ENCODE measurements around the gene COA4.

COA4 gene

DNA sequence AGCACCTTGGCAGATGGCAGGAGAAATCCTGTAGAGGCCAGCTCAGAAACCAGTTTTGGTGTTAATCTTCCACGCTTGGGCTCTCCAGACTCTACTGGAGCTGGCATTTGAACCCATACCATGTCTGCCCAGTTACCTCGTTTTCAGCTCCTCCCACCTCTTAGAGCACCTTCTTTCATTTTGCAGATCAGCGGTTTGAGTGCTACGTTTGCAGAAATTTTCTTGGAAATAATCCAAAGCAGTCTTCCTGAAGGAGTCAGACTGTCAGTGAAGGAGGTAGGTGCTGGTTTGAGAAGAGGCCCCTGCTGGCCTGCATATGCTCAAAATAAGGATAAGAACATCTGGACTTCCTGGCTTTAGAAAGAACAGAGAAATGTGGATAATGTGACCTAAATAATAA lies 13.7 kb downstream of the COA4 start:
- no peak for DNase-seq

DNA sequence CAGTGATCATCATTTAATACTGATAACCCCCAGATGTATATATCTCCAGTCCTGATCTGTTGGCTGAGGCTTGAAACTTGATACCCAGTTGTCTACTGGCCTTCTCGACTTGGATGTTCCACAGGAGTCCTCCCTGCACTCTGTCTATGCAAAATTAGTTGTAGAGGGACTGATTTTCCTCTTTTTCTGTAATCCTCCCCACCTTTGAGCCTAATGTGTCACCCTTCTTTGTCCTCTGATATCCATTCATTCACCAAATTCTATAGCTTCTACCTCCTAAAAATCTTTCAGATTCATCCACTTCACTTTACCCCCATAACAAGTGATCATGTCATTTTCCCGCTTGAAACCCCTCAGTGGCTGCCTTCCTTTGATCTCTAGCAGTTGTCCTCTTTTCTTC lies 16.4 kb downstream of the COA4 start:
- DNase-seq, result no peak

DNA sequence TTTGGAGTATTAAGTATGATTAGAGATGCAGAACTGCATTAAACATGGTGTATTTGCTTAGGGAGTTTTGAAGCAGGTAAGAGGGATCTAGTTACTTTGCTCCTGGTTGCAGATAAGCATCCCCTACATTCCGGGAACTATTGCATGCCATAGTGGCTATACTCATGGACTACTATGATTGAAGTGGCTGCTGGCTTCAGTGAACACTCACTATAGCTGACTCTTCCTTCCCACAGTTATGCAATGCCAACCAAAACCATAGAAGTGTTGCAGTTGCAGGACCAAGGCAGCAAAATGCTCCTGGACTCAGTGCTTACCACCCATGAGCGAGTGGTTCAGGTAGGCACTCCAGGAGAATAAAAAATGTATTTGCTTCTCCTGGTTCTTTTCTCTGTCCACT lies 17.0 kb downstream of the COA4 start:
- no peak for DNase-seq

DNA sequence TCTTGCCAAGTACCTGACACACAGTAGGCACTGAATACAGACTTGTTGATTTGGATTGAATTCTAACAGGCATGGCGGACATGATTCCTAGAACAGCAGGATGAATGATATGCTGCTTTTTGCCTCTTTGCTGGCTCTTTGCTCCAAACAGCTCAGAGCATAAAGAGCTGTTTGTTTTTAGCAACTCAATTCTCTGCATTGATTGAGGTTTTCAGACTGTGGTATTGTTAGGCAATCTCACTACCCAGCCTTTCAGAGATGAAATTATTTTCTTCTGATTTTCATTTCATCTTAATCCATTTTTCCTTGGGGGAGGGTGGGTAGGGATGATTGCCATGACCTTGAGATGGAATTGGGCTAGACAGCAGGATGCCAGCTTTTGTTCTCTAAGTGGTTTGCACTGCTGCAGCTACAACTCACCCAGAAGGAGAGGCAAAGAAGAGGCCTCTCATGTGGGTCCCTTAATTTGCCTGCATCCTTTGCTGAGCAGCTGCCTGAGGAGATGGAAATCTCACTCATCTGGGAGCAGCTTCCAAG lies 20.5 kb downstream of the COA4 start:
- no peak for DNase-seq

DNA sequence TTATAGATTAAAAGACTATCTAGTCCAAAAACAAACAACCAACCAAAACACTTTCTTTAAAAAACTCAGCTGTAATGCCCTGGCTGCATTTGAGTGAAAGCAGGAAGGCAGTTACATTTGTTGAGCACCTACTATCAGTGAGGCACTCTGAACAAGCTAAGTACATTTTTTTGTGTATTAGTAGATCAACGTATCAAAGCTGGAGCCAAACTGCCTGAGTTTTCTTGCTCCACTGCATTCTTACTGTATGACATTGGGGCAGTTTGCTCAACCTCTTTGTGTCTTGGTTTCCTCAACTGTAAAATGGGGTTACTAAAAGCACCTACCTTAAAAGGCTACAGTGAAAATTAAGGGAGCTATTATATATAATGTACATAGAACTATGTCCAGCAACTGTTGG lies 22.0 kb downstream of the COA4 start:
- no peak for DNase-seq

DNA sequence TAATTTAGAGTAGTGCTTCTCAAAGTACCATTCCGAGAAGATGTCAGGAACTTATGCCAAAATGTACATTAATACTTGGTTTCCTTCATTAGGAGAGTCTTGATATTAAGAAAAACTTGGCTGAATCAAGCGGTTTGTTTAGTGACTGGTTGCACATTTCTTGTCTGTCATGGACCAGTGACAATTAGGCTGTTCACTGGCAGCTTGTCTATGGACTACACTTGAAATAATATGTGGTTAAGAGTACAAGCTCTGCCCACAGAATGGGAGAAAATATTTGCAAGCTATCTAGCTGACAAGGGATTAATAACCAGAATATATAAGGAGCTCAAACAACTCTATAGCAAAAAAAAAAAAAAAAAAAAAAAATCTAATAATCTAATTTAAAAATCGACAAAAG lies 24.6 kb downstream of the COA4 start:
- DNase-seq, result no peak

DNA sequence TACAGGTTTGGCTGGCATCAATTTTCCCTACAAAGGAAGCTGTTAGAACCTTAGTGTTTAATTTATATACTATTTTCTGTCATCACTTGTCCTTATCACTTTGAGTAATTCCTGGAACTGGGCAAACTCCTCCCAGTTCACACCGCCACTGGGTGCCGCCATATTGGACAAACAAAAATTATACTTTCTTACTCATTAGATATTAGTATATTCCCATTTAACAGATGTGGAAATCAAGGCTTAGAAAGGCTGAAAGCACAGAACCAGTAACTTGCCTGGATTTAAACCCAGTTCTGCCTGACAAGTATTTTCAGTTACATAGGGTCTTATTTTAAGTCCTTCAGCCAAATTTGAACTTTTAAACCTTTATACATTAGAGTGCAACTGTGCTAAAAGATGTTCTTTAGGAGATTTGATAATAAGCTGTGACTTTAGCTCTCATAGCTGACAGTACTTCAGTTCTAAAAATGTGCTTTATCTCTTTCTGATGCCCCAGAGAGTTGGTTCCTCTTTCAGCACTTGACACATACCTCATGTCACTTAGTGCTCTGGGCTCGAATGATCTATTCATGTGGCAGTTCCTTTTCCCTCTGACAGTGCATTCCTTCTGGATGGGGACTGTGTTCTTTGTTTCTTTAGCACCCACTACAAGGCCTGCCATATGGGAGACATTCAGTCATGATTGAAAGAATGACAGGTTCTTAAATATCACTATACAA lies 25.4 kb downstream of the COA4 start:
- no peak for DNase-seq

DNA sequence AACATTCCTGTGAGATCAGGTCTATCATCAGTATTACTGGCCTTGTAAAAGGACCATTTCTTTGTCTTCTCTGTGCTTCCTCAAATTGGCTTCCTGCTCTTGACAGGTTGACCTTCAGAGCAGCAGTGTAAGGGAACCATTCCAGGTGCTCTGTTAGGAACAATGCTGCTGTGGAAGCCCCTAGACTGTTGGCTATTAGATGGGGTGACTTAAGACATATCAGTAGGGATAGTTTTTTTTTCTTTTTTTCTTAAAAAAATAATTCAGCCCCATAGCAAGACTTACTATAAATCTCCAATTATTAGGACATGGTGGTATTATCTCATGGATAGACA lies 37.6 kb downstream of the COA4 start:
- no peak for DNase-seq

DNA sequence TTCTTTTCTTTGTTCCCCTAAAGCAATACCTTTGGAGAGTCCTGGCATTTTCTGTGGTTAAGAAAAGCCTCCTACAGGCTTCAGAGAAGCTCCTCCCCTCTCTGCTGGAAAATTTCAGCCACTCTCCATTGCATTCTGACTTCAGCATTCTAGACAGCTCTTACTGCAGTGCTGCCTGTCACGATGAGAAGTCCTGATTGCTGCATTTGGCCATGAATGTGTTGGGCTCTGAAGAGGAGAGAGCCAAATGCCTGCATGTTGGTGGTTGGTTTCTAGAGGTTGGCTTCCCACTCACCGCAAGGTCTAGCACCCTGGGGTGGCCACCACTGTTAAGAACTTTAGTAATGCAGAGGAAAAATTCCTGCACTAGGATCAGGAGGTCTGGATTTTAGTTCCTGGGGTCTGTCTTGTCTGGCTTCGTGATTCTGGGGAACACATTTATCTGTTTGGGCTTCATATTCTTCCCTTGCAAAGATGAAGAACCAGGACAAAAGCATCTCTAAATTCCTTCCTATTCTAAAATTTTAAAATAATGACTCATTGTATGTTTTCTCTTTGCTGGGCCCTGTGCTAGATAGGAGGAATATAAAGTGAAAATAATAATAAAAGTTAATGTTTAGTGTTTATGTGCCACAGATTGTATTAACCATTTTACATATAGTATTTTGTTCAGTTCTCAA lies 38.1 kb downstream of the COA4 start:
- no peak for DNase-seq

DNA sequence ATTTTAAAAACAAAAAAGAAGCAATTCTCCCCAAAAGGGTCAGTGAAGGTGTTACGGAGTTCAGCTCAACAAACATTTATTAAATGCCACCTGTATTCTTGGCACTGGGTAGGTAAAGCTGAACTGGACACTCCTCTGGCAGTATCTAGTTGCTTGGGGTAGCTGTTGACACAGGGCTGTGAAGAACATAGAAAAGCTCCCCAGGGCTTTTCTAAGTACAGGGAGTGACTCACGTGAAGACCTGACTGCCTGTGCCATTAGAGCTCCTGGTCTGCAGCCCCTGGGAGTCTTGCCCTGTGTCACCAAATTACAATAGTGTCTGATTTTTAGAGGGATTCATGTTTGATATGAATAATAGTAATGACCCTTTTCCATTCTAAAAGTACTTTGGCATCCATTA lies 43.6 kb downstream of the COA4 start:
- DNase-seq, result no peak

DNA sequence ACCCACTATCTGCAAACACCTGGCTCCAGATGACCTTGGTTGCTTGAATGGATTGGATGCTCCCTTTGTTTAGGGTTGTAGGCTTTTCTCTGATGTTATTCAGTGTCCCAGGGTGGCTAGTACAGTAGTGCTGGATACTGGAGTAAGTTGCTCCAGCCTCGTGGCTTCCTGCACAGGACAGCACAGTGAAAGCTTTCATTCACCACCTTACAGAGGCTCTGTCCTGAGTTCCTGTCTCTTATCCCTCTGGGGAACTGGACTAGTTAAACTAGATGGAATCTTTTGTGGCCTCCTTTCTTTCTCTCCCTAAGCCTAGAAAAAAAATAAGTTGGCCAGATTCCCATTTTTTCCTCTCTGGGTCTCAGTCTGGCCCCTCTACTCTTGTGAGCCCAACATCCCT lies 46.4 kb downstream of the COA4 start:
- no peak for DNase-seq

All from NCI-H2171 (cell line).